HepG2 (cell line): ENCODE measurements around the gene ANKRD13D. TPM values are rescaled to one million over a fixed set of nuclear protein-coding genes. Genes with fewer than 3 reads are reported as not detected.

Source experiments
- ARNT ChIP-seq: fragments of 450-650 bp; IDR thresholded peaks from 2 replicates; pipeline ENCODE4 v1.6.1; 2017
- CTCF ChIP-seq: sonication (generic); formaldehyde crosslinking; IDR thresholded peaks from 2 replicates; pipeline ENCODE4 v1.5.0; 2020; ENCODE audit warnings: mild to moderate bottlenecking, missing genetic modification reagents, moderate library complexity
- IKZF5 ChIP-seq: IDR thresholded peaks from 2 replicates; pipeline ENCODE4 v1.6.1; 2018; ENCODE audit warnings: missing genetic modification reagents, mild to moderate bottlenecking, missing compliant biosample characterization
- MLLT10 ChIP-seq: sonication (generic); formaldehyde crosslinking; IDR thresholded peaks from 2 replicates; pipeline ENCODE4 v1.4.0; 2020; ENCODE audit warnings: missing genetic modification reagents
- NCOR1 ChIP-seq: fragments of 200-600 bp; sonication (generic); IDR thresholded peaks from 2 replicates; pipeline ENCODE4 v1.7.0; 2017; ENCODE audit warnings: antibody characterized with exemption, low read length, borderline replicate concordance
- NR2C2 ChIP-seq: sonication (generic); formaldehyde crosslinking; IDR thresholded peaks from 2 replicates; pipeline ENCODE4 v1.4.0; 2020; ENCODE audit warnings: missing genetic modification reagents, mild to moderate bottlenecking, moderate library complexity, borderline replicate concordance
- SMARCC2 ChIP-seq: fragments of 450-650 bp; IDR thresholded peaks from 2 replicates; pipeline ENCODE4 v1.6.1; 2017; ENCODE audit warnings: antibody characterized with exemption, mild to moderate bottlenecking
- TCF7 ChIP-seq: sonication (generic); IDR thresholded peaks from 2 replicates; pipeline ENCODE4 v1.6.1; 2016; ENCODE audit warnings: antibody characterized with exemption, low read depth
- ZBTB33 ChIP-seq: sonication (generic); formaldehyde crosslinking; IDR thresholded peaks from 2 replicates; pipeline ENCODE4 v1.4.0; 2020; ENCODE audit warnings: missing genetic modification reagents
- ZNF20 ChIP-seq: sonication (generic); formaldehyde crosslinking; IDR thresholded peaks from 2 replicates; pipeline ENCODE4 v1.4.0; 2020; ENCODE audit warnings: mild to moderate bottlenecking, moderate library complexity, missing genetic modification reagents
- ZNF367 ChIP-seq: sonication (generic); formaldehyde crosslinking; IDR thresholded peaks from 2 replicates; pipeline ENCODE4 v1.4.0; 2020; ENCODE audit warnings: missing genetic modification reagents, borderline replicate concordance
- ZNF510 ChIP-seq: sonication (generic); formaldehyde crosslinking; IDR thresholded peaks from 2 replicates; pipeline ENCODE4 v1.4.0; 2020; ENCODE audit warnings: low read depth, mild to moderate bottlenecking, missing genetic modification reagents
- ZNF615 ChIP-seq: sonication (generic); formaldehyde crosslinking; IDR thresholded peaks from 2 replicates; pipeline ENCODE4 v1.5.0; 2020; ENCODE audit warnings: mild to moderate bottlenecking, missing genetic modification reagents, borderline replicate concordance
- ZNF782 ChIP-seq: sonication (generic); formaldehyde crosslinking; IDR thresholded peaks from 2 replicates; pipeline ENCODE4 v1.4.0; 2020; ENCODE audit warnings: missing genetic modification reagents, mild to moderate bottlenecking, borderline replicate concordance
- polyA plus RNA-seq, 8 experiments: library from polyadenylated mRNA; depleted of rRNA in 3 of 8; stranded (reverse) in 7 of 8; unstranded in 1 of 8; fragments of >200 nt; fragmentation: Illumina TruSeq in 4 of 8; extraction: Trizol in 4 of 8; gene quantifications; 2 replicates each; pipeline versions ENCODE4 v1.2.1 to v1.2.3, GENCODE V29; 2011 to 2016; ENCODE audit warnings: low read depth in 4 of 8, missing spikeins in 1 of 8, mixed read lengths in 1 of 8; ENCODE audit not compliant: insufficient read depth in 1 of 8
- total RNA-seq, 5 experiments: library from RNA; depleted of rRNA; stranded (reverse); fragments of >200 nt; fragmentation: Illumina TruSeq; extraction: Trizol; gene quantifications; 2 replicates each; pipeline ENCODE4 v1.2.3, GENCODE V29; 2016; ENCODE audit warnings: low read depth in 1 of 5
- TF ChIP-seq, protein P1 (sequence below): sonication (generic); formaldehyde crosslinking; IDR thresholded peaks from 2 replicates; pipeline ENCODE4 v1.5.1; 2020; ENCODE audit warnings: mild to moderate bottlenecking, missing genetic modification reagents, borderline replicate concordance
- TF ChIP-seq, protein P2 (sequence below): sonication (generic); formaldehyde crosslinking; IDR thresholded peaks from 2 replicates; pipeline ENCODE4 v1.4.0; 2020; ENCODE audit warnings: missing genetic modification reagents, low read depth, mild to moderate bottlenecking, borderline replicate concordance
- TF ChIP-seq, protein P3 (sequence below): sonication (generic); formaldehyde crosslinking; IDR thresholded peaks from 2 replicates; pipeline ENCODE4 v1.4.0; 2020; ENCODE audit warnings: missing genetic modification reagents, mild to moderate bottlenecking, borderline replicate concordance

Gene ANKRD13D
- total and polyA plus RNA-seq, 2 of the 13 experiments (the other 11 are each of a cell fraction or from before 2014, with no cell fraction given) = 18.6 to 27.3 TPM

- TF ChIP-seq, protein P1, sequence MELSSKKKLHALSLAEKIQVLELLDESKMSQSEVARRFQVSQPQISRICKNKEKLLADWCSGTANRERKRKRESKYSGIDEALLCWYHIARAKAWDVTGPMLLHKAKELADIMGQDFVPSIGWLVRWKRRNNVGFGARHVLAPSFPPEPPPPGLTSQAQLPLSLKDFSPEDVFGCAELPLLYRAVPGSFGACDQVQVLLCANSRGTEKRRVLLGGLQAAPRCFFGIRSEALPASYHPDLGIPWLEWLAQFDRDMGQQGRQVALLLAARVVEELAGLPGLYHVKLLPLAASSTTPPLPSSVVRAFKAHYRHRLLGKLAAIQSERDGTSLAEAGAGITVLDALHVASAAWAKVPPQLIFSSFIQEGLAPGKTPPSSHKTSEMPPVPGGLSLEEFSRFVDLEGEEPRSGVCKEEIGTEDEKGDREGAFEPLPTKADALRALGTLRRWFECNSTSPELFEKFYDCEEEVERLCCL (CRISPR knock-in tag) = no peak
- TF ChIP-seq ARNT (no peak), ZNF20 (CRISPR knock-in tag) (no peak), IKZF5 (CRISPR knock-in tag) (peak; percentile 93), ZNF782 (no peak), ZNF510 (0 out of 2 replicates have a peak, but pooled peaks have one; percentile 11), CTCF (CRISPR knock-in tag) (peak; percentile 41), NCOR1 (peak; percentile 29; the same call in 1 of the 2 replicates), ZBTB33 (CRISPR knock-in tag) (no peak), SMARCC2 (no peak), MLLT10 (no peak), NR2C2 (CRISPR knock-in tag) (peak; percentile 30; the same call in 1 of the 2 replicates), ZNF367 (CRISPR knock-in tag) (no peak), ZNF615 (CRISPR knock-in tag) (no peak), TCF7 (no peak)
- TF ChIP-seq, protein P2, sequence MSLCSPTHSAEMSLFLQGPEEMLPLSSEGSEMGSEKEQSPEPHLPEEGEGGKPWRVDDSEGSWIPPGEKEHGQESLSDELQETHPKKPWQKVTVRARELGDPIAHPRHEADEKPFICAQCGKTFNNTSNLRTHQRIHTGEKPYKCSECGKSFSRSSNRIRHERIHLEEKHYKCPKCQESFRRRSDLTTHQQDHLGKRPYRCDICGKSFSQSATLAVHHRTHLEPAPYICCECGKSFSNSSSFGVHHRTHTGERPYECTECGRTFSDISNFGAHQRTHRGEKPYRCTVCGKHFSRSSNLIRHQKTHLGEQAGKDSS (CRISPR knock-in tag) = no peak
- TF ChIP-seq, protein P3, sequence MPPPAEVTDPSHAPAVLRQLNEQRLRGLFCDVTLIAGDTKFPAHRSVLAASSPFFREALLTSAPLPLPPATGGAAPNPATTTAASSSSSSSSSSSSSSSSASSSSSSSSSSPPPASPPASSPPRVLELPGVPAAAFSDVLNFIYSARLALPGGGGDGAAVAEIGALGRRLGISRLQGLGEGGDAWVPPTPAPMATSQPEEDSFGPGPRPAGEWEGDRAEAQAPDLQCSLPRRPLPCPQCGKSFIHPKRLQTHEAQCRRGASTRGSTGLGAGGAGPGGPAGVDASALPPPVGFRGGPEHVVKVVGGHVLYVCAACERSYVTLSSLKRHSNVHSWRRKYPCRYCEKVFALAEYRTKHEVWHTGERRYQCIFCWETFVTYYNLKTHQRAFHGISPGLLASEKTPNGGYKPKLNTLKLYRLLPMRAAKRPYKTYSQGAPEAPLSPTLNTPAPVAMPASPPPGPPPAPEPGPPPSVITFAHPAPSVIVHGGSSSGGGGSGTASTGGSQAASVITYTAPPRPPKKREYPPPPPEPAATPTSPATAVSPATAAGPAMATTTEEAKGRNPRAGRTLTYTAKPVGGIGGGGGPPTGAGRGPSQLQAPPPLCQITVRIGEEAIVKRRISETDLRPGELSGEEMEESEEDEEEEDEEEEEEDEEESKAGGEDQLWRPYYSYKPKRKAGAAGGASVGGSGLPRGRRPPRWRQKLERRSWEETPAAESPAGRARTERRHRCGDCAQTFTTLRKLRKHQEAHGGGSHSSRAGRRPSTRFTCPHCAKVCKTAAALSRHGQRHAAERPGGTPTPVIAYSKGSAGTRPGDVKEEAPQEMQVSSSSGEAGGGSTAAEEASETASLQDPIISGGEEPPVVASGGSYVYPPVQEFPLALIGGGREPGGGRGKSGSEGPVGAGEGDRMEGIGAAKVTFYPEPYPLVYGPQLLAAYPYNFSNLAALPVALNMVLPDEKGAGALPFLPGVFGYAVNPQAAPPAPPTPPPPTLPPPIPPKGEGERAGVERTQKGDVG = 0 out of 2 replicates have a peak, but pooled peaks have one; percentile 37
These were observed 49.1 kb upstream of the ANKRD13D start (continued) for GRCh38 chr11:67239783-67240575.
